NCI-H446 (cell line): Measurements from ENCODE around the gene CIDEC.
"Not testable (repeated sequence)": the region's sequence is repeated elsewhere in the genome, so short reads cannot be mapped to it uniquely, and the experiment has no call there.

Experiments used
- DNase-seq, 2 experiments: peaks; one replicate each; lab custom pipeline; 2025; lab: John Stamatoyannopoulos, UW

The CIDEC gene

GRCh38 chr3:9875448-9875847 lies 4.6 kb downstream of the CIDEC start:
- DNase-seq, result no peak

- DNase-seq, result not testable (repeated sequence)
Observed at GRCh38 chr3:9872067-9872466, 8.0 kb downstream of the CIDEC start.

DNA sequence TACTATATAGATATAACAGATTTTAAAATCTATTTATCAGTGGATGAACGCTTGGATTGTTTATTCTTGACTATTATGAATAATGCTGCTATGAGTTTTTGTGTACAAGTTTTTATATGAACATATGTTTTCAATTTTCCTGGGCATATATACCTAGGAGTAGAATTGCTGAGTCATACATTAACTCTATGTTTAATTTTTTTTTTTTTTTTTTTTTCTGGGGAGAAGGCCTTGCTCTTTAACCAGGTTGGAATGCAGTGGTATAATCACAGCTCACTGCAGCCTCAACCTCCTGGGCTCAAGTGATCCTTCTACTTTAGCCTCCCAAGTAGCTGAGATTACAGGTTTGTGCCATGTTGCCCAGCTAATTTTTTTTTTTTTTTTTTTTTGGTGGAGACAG lies 9.1 kb downstream of the CIDEC start:
- no peak for DNase-seq

GRCh38 chr3:9869955-9870354 lies 10.1 kb downstream of the CIDEC start:
- DNase-seq, result no peak

- no peak for DNase-seq
Observed at GRCh38 chr3:9867106-9867505, 12.9 kb downstream of the CIDEC start.

DNA sequence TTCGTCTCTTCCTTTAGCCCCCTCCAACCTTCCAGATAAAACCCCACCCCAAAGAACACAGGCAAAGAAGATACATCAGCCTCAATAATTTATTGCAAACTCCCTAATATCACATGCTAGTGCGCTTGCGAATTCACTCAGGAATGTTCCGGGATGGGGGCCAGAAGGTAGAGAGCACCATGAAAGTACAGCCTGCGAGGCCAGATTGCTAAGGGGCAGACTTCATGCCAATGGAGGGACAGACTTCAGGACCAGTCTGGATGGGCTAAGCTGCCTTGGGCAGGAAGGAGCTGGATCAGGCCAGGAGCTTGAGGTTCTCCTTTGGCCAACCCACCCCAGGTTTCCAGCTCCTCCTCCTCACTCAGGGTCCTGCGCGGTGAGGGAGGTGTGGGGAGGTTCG lies 13.4 kb downstream of the CIDEC start:
- peak in 1 of 2 experiments; percentile 1 for DNase-seq

DNA sequence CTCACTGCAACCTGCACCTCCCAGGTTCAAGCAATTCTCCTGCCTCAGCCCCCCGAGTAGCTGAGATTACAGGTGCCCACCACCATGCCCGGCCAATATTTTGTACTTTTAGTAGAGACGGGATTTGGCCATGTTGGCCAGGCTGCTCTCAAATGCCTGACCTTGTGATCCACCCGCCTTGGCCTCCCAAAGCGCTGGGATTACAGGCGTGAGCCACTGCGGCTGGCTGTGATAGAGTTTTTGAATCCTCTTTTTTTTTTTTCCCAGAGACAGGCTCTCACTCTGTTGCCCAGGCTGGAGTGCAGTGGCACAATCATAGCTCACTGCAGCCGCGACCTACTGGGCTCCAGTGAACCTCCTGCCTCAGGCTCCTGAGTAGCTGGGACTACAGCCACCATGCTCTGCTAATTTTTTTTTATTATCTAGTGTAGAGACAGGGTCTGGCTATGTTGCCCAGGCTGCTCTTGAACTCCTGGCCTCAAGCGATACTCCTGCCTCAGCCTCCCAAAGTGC lies 14.9 kb downstream of the CIDEC start:
- DNase-seq, result not testable (repeated sequence)

GRCh38 chr3:9864200-9864927 lies 15.7 kb downstream of the CIDEC start:
- DNase-seq, result peak in 1 of 2 experiments; percentile 63

DNA sequence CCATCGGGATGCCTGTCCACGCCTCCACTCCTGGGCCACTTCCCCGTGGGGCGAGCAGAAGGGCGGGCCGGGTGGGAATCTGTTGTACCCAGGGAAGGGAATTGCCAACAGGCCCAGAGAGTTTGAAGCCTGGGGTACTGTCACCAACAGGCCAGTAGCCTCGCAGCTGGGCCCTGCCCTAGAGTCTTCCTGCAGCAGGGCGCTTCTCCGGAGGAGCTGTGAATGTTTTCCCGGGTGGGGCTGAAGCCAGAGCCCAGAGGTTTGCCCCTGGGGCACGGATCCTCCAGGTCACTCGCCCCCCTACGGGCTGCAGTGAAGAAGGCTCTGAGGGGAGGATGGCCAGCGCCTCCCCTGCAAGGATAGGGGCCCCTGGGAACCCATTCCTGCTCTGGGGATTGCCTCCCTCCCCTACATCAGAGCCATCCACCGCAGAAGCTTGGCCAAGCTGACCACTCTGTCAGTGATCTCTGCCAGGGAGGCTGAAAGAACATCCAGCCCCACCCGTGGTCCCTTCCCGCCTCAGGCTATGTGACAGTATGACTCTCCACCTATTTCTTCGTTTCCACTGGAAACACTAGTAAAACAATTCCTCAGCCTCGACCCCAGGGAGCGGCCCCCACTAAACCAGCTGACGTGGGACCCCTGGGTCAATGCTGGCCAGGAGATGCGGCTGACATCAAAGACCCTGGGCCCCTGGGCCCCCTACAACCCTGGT lies 16.8 kb downstream of the CIDEC start:
- DNase-seq, result no peak

GRCh38 chr3:9862391-9863057 lies 17.5 kb downstream of the CIDEC start:
- DNase-seq, result no peak

GRCh38 chr3:9861626-9862130 lies 18.4 kb downstream of the CIDEC start:
- DNase-seq, result no peak

DNA sequence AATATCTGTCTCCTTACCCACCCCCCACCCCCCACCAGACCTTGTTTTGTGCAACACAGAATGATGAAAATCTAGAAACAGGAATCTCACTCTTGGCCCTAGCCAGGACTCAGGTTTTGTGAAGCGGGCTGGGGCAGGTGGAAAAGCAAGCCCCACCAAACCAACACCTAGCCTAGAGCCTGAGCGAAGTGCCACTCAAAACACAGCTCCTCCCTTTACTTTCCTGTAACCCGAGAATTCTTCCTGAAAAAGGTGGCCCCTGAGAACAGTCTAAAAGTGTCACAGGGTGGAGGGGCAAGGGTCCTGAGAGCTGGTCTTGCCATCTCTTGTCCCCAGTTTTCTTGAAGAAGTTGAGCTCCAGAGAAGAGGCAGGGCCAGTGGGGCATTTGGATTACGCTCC lies 18.9 kb downstream of the CIDEC start:
- DNase-seq, result no peak

- no peak for DNase-seq
Observed at GRCh38 chr3:9859530-9860025, 20.5 kb downstream of the CIDEC start.

DNA sequence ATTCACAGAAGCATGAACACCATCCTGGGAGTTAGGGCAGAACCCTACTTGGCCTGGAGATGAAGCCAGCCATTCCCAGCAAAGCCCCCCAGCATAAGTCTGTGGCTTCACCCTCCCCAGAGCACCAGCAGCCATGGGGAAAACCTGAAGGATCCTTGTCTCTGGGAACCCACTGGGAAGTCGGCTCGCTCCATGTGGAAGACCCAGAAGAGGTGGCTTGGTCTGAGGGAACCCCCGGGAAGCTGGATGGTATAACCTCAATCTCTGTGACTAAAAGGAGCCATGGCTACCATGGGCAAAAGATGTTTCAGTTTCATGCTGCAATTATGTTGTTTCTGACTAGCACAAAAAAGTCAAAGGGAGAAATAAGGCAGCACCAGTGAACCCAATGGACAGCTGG lies 24.5 kb downstream of the CIDEC start:
- no peak for DNase-seq

DNA sequence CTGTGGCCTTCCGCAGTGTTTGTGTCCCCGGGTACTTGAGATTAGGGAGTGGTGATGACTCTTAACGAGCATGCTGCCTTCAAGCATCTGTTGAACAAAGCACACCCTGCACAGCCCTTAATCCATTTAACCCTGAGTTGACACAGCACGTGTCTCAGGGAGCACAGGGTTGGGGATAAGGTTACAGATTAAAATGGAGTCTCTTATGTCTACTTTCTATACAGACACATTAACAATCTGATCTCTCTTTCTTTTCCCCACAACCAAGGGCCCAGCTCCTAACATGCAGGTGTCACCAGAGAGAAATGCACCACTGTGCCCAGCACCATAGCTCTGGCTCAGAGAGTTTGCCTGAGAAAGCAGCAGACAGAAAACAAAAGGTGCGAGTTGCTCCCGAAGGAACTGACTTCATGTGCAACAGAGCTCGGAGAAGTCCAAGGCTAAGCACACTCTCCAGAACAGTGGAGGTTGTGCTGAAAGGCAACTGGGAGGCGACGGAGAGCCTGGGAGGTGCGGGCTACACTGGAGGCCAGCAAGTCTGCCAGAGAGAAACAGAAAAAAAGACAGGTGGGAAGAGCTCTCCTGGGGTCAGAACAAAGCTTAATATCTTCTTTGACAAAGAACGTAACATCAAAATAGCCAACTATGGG lies 25.6 kb downstream of the CIDEC start:
- not testable (repeated sequence) for DNase-seq

DNA sequence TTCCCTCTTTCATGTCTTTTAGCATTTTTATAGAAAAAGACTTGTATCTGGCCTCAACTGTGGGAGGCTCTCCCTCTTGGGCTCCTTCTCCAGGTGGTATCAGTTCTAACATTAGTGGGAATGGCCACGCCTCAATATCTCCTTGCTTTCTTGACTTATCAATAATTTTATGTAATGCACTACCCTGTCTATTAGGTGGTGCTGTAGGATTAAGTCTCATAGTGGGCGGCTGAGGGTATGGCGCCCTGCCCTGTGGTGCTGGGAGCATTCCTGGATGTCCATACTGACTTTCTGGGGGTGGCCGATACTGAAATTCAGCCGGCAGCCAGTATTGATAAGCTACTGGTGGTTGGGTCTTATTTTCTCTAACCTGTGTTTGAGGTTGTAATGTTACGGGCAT lies 27.5 kb downstream of the CIDEC start:
- DNase-seq, result no peak

- DNase-seq, result not testable (repeated sequence)
Observed at GRCh38 chr3:9851926-9852325, 28.1 kb downstream of the CIDEC start.

DNA sequence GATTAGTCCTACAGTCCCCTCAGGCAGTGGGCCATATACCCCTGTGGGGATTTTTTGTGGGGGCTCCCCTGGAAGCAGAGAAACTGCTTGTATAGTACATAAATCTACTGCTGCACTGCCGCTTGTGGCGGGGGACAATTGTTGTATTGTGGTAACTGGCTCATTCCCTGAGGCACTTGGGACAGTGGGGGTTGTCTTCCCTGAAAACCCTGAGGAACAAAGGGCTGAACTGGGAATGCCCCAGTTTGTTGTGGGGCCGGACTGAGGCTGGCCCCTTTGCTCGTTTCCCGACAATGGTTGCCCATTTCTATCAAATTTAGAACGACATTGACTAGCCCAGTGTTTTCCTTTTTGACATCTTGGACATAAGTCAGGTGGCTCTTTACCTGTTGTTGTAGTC lies 28.7 kb downstream of the CIDEC start:
- not testable (repeated sequence) for DNase-seq

DNA sequence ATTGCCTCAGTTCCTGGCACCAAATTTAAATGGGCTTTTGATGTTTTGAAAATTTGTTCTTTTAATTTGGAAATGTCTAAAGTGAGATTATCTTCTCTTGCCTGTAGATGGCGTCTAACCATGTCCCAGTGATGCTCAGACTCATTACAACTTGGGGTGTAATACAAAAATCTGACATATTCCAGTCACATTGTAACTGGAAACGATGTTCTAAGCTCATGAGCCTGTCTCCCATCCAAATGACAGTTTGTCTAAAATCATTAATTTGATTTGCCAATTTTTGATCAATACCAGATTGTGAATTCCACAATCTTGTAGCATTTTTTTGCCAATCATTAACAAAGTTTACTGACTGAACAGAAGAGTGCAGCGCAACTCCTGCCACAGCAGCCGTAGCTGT lies 31.2 kb downstream of the CIDEC start:
- peak in 1 of 2 experiments; percentile 12 for DNase-seq

DNA sequence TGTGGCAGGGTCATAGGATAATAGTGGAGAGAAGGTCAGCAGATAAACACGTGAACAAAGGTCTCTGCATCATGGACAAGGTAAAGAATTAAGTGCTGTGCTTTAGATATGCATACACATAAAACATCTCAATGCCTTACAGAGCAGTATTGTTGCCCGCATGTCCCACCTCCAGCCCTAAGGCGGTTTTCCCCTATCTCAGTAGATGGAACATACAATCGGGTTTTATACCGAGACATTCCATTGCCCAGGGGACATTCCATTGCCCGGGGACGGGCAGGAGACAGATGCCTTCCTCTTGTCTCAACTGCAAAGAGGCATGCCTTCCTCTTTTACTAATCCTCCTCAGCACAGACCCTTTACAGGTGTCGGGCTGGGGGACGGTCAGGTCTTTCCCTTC lies 32.2 kb downstream of the CIDEC start:
- DNase-seq, result not testable (repeated sequence)

- DNase-seq, result no peak
Observed at GRCh38 chr3:9846931-9847488, 33.0 kb downstream of the CIDEC start.

GRCh38 chr3:9846231-9846630 lies 33.8 kb downstream of the CIDEC start:
- no peak for DNase-seq
